ENCODE measurements around the gene HOMER3.
"Not testable (repeated sequence)": the region's sequence is repeated elsewhere in the genome, so short reads cannot be mapped to it uniquely, and the experiment has no call there.

The HOMER3 gene

DNA sequence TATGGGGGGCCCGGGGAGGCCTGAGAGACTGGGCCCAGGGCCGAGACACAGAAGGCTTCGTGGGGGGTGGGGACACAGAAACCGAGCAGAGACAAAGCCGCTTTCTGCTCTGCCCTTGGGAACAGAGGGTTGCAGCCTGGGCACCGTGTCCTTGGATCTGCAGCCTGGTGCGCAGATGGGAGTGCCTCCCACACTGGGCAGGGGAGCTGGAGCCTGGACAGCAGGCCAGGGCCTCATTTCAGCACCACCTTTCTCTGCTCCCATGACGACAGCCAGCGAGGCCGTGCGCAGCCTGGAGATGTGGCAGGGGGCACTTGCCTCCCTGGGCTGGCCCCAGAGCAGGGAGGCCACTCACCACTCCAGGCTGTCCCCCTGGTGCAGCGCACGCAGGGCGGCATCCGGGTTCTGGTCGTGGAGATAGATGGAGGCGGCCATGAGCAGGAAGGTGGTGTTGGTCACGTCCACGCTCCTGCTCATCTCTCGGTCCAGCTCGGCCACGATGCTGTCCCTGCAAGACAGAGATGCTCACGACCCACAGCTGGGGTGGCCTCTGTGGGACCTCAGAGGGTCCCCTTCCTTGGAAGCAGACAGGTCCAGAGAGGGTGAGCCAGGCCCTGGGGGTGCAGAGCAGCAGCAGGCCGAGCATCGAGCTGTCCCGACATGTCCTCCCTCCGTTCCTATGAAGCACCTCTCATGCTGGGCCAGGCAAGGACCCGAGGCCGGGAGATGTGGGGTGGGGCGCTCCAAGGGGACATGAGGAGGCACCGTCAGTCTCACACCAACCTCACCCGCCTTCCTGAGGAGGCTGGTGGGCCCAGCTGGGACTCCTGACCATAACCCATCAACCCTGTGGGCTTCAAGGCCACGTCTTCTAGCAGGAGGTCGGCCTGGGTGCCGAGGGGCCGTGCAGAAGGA lies 34.2 kb downstream of the HOMER3 start:
- in situ Hi-C loops (cut with HindIII; ENCODE audit: low pct_ligation_motif_present, low pct_unique_long_range_greater_than_20kb, low sequenced_read_pairs), result no loop called here
- no peak for DNase-seq

GRCh38 chr19:18905513-18906236 lies 35.3 kb downstream of the HOMER3 start:
- in situ Hi-C loops (cut with HindIII; ENCODE audit: low pct_ligation_motif_present, low pct_unique_long_range_greater_than_20kb, low sequenced_read_pairs), result no loop called here
- DNase-seq, result no peak

DNA sequence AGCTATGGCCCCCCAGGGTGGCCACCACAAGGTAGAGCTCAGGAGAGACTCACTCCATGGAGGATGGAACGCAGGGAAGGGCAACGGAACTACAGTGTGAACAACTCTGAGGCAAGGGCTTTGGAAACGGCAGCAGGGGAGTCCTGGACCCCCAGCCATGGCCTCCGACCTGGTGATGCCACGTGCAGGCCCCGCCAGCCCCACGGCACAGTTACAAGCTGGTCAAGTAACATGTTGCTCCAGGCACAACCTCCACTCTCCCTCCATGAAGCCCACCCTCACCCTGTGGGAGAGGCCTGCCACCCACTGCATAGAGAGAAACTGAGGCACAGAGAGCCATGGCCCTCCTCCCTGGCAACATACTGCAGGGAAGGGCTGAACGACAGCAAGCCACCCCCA lies 36.0 kb downstream of the HOMER3 start:
- in situ Hi-C loops (cut with HindIII; ENCODE audit: low pct_ligation_motif_present, low pct_unique_long_range_greater_than_20kb, low sequenced_read_pairs), result no loop called here
- DNase-seq, result no peak

DNA sequence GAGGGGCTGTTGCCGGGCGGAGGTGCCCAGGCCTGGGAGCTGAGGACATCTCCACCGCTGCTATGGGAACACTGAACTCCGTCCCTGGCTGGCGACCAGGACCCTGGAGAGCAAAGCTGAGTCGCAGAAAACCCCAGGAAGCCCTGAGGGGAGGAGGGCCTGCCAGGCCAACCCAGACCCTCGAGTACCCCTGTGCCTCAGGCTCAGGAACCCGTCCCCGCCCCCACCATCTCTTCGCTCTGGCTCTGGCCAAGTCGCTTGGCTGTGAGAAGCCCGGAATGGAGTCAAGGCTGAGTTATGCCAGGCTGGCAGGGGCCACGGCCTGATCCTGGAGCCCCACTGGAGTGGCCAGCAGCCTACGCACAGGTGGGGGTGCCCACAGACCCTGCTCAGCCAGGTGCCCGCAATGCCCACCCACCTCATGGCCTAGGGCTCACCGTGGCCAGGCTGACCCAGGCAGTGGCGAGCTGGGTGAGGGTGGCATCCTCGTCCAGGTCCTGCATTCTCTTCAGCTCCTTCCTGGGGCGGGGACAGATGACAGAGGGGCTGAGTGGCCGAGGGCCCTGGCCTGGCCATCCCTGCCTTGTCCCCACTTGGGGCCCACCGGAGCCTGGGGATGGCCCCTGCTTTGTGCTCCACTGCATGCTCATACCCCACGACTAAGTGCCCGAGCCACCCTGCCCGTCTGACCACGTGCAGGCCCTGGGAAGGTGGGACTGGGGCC lies 36.5 kb downstream of the HOMER3 start:
- no peak for DNase-seq

GRCh38 chr19:18903156-18904037 lies 37.6 kb downstream of the HOMER3 start:
- in situ Hi-C loops (cut with HindIII; ENCODE audit: low pct_ligation_motif_present, low pct_unique_long_range_greater_than_20kb, low sequenced_read_pairs), result no loop called here
- DNase-seq, result no peak

More for the DNA sequence above, 36.5 kb downstream of the HOMER3 start:
- in situ Hi-C loops (cut with HindIII; ENCODE audit: low pct_ligation_motif_present, low pct_unique_long_range_greater_than_20kb, low sequenced_read_pairs), result no loop called here

DNA sequence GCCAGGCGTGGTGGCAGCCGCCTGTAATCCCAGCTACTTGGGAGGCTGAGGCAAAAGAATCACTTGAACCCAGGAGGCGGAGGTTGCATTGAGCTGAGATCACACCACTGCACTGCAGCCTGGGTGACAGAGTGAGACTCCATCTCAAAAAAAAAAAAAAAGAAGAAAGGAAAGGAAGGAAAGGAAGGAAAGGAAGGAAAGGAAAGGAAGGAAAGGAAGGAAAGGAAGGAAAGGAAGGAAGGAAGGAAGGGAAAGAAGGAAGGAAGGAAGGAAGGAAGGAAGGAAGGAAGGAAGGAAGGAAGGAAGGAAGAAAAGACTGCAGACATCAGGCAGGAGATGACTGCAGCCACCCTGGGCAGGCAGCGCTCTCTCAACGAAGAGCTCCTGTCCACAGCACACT lies 38.5 kb downstream of the HOMER3 start:
- in situ Hi-C loops (cut with HindIII; ENCODE audit: low pct_ligation_motif_present, low pct_unique_long_range_greater_than_20kb, low sequenced_read_pairs); DNase-seq: not testable (repeated sequence)

DNA sequence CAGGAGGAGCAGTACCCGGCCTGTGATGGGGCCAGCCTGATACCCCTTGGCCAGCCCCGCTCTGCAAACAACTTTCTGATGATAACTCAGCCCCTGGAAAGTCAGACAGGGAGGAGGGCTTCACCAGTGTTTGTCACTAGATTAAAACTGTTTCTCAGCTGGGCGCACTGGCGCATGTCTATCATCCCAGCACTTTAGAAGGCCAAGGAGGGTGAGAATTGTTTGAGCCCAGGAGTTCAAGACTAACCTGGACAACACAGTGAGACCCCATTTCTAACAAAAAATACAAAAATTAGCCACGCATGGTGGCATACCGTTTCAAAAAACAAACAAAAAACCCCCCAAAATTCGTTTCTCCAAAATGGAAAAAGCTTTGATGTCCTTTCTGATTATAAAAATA lies 39.5 kb downstream of the HOMER3 start:
- in situ Hi-C loops (cut with HindIII; ENCODE audit: low pct_ligation_motif_present, low pct_unique_long_range_greater_than_20kb, low sequenced_read_pairs), result no loop called here
- DNase-seq, result no peak

DNA sequence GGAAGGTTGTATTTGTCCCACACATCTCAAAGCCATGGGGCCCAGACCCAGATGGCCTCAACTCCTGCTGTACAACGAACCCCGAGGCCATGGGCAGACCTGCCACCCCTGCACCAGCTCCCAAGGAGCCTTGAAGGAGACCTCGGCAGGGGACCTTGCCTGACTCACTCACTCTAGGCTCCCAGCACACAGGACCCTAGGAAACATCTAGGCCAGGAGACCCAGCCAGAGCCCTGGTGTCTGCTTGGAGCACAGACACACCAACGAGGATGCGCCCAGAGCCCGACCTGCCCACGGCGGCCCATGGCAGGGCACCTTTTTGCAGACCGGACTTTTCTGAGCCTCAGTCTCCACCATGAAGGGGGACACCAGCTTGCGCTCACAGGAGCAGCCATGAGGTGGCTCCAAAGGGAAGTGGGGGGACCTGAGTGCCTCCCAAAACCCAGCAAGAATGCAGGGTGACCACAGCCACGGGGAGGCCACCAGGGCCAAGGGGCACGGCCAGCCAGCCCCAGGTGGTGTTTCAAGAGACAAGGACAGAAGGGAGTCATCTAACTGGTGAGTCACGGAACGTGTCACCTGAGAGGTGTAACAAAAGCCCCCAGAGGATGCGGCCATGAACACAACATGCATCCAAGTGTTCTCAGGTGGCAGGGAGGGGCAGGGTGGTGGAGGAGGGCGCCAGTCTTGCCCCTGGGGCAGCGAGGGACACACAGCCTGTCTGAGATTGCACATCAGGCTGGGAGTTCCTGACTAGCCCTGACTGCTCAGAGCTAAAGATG lies 40.1 kb downstream of the HOMER3 start:
- in situ Hi-C loops (cut with HindIII; ENCODE audit: low pct_ligation_motif_present, low pct_unique_long_range_greater_than_20kb, low sequenced_read_pairs), result no loop called here

GRCh38 chr19:18899624-18900560 lies 41.1 kb downstream of the HOMER3 start:
- DNase-seq, result no peak
- in situ Hi-C loops (cut with HindIII; ENCODE audit: low pct_ligation_motif_present, low pct_unique_long_range_greater_than_20kb, low sequenced_read_pairs), result no loop called here

More for the DNA sequence above, 40.1 kb downstream of the HOMER3 start:
- no peak for DNase-seq

DNA sequence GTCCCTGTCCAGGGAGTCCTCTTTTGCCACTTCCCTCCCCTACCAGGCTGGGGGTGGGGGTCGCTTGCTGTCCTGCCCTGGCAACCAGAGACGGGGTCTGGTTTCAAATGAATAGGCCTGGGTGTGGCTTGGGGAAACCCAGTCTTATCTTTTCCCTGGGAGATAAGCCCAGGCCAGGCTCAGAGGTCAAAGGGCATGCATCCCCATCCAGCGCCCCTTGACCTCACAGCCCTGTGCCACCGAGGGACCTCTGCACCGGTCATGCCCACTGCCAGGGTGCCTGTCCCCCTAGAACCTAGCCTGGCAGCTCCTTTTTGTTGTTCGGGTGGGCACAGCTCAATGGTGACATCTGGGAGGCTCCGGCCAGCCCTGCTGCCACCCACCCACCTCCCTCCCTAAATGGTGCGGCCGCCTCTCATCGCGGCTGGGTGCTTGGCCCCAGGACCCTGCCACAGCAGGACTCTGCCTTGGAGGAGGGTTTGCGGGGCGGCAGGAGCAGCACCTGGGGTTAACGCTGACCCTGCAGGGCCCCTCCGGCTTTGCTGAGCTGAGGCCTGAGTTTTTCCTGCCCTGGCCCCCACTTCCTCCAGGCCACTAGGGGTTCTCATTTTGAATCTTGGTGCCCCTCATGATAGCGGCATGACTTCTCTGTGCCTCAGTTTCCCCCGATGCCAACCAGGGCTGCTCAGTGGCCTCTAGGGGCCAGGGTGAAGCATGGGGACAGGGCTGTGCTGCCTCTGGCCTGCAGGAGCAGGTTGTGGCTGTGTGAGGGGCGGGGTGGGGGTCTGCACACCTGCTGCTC lies 42.2 kb downstream of the HOMER3 start:
- in situ Hi-C loops (cut with HindIII; ENCODE audit: low pct_ligation_motif_present, low pct_unique_long_range_greater_than_20kb, low sequenced_read_pairs), result no loop called here
- DNase-seq, result no peak

- in situ Hi-C loops (cut with HindIII; ENCODE audit: low pct_ligation_motif_present, low pct_unique_long_range_greater_than_20kb, low sequenced_read_pairs), result no loop called here
- DNase-seq, result no peak
Measured at GRCh38 chr19:18898081-18898606, 42.9 kb downstream of the HOMER3 start.

- no peak for DNase-seq
- in situ Hi-C loops (cut with HindIII; ENCODE audit: low pct_ligation_motif_present, low pct_unique_long_range_greater_than_20kb, low sequenced_read_pairs), result no loop called here
Measured at GRCh38 chr19:18897094-18898029, 43.7 kb downstream of the HOMER3 start.

DNA sequence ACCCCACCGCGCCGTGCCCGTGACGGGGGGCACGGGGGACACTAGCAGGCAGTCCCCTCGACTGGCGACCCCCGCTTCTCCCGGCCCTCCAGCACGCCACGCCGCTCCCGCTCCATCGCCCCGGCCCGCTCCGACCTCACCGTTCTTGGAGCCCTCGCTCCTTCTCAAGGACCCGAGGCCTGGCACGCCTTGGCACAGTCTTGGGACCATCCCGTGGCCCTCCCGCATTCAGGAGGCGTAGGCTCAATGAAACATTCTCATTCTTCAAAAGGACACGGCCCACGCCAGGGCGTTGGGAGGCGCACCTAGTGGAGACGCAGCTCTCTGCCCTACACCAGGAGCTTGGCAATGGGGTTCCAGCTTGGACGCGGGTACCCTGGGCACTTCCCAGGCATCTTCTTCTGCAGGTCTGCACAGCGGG lies 44.6 kb downstream of the HOMER3 start:
- in situ Hi-C loops (cut with HindIII; ENCODE audit: low pct_ligation_motif_present, low pct_unique_long_range_greater_than_20kb, low sequenced_read_pairs), result no loop called here
- no peak for DNase-seq

DNA sequence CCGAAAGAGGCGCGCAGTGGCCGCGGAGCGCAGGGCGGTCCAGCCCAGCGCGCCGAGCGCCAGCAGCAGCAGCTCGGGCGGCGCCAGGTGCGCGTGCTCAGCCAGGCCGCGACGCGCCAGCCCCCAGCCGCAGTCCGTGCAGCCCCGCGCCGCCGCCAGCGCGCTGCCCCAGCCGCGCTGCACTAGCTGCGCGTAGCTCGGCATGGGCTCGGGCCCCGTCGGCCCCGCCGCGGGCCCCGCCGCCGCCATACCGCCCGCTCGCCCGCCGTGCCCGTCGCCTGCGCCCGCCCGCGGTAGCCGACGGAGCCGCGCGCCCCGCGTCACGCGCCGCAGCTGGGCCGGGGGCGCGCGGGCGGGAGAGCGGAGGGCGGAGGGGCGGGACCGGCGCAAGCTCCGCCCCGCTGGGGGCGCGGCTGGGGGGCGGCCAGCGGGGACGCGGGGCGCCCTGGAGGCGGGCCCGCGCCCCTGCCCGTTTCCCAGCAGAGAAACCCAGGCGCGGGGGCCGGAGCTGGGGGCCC lies 45.1 kb downstream of the HOMER3 start, which contains the start of gene CERS1:
TSS of gene CERS1 (minus strand) at position 335 of the 518 bp plus-strand sequence. CDS start at position 249, 86 bp downstream.
- no peak for DNase-seq
- in situ Hi-C loops (cut with HindIII; ENCODE audit: low pct_ligation_motif_present, low pct_unique_long_range_greater_than_20kb, low sequenced_read_pairs), result no loop called here
